Central memory CD8-positive, alpha-beta T cell (primary cell): ENCODE data around the gene CD58.

Source experiments
- ATAC-seq: fragments of 150-1000 bp; cut with Tn5 transposase; replicated peaks from 2 replicates; pipeline ENCODE4 v1.10.0; 2022; ENCODE audit warnings: mild to moderate bottlenecking, moderate FRiP score, moderate number of reproducible peaks; ENCODE audit not compliant: poor library complexity, severe bottlenecking; ENCODE audit errors: extremely low read depth
- DNase-seq, 2 donors: peaks; one replicate each; pipeline ENCODE4 v3.0.0; 2021; ENCODE audit warnings: low spot score in 2 of 2
- H3K27ac Mint-ChIP-seq: one replicate; pipeline ENCODE4 v1.8.0; 2022; ENCODE audit warnings: low read depth, mild to moderate bottlenecking, moderate library complexity, mixed read lengths
- H3K27me3 Mint-ChIP-seq: one replicate; pipeline ENCODE4 v1.8.0; 2022; ENCODE audit warnings: mixed read lengths
- H3K36me3 Mint-ChIP-seq: one replicate; pipeline ENCODE4 v1.8.0; 2022; ENCODE audit warnings: mild to moderate bottlenecking, moderate library complexity, mixed read lengths; ENCODE audit not compliant: insufficient read depth
- H3K4me1 Mint-ChIP-seq: one replicate; pipeline ENCODE4 v1.8.0; 2022; ENCODE audit warnings: mixed read lengths
- H3K4me3 Mint-ChIP-seq: one replicate; pipeline ENCODE4 v1.8.0; 2022; ENCODE audit warnings: mild to moderate bottlenecking, moderate library complexity, mixed read lengths
- H3K9me3 Mint-ChIP-seq: one replicate; pipeline ENCODE4 v1.8.0; 2022; ENCODE audit warnings: mixed read lengths

Gene CD58

DNA sequence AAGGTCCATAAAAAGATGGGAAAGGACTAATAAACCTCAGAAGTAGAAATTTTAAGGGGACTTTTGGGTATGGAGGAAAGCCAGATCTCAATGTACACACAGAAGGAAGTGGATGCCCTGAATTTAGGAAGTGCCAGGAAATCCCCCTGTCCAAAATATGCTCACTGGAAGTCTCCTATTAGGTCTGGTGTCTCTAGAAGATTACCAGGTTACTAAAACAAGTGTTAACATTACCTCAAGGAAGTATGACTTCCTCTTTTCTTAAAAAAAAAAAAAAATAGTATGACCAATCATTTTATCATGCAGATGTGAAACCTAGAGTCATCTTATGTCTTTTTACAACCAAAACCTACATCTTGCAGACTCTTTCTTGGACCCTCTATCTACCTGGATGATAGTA is 30.7 kb downstream of the CD58 start:
- ATAC-seq (peak; percentile 69), DNase-seq (no peak)
- H3K9me3 Mint-ChIP-seq, result no peaks in the 10 kb centered on the region
- no peaks in the 10 kb centered on the region for H3K27me3 Mint-ChIP-seq
- peak overlapping the region; percentile 5 for H3K4me3 Mint-ChIP-seq
- peak overlapping the region; percentile 8 for H3K27ac Mint-ChIP-seq
- H3K4me1 Mint-ChIP-seq, result peaks cover 50% of the 10 kb centered on the region
- H3K36me3 Mint-ChIP-seq, result peaks cover 25% of the 10 kb centered on the region

DNA sequence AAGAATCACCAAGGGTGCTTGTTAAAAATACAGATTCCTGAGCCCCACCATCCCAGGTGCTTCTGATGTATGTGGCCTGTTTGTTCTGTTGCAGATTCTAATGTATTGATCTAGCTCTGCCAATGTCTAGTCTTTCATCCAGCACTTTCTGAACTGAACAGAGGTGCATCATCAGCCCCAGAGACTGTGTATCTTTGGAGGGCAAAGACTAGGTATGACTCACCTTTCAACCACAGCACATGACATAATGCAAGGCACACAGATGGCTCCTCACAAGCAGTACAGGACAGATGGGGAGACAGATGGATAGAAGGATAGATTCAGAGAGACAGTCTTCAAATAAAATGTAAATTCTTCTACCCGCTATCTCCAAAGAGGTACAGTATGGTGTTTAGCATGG is 32.3 kb downstream of the CD58 start:
- H3K9me3 Mint-ChIP-seq, result no peaks in the 10 kb centered on the region
- DNase-seq, result no peak
- H3K36me3 Mint-ChIP-seq, result peaks cover 31% of the 10 kb centered on the region

DNA sequence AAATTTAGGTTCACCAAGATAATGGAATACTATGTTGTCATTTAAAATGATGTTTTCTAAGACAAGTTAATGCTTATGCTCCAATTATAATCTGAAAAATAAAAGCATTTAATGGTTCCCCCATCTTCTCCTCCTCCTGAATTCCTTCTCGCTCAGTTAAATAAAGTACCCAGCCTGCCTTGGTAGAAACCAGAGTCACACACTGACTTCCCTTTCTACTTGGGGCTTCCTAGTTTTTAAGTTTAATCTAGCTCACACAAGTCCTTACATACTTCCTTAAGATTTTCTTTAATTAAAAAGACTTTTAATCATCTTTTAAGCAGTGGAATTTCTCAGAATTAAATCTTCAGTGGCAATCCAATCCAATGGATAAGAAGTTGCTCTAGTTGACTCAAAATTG is 32.9 kb downstream of the CD58 start:
- DNase-seq (no peak), ATAC-seq (no peak)
- peaks cover 36% of the 10 kb centered on the region for H3K4me1 Mint-ChIP-seq
- H3K9me3 Mint-ChIP-seq, result no peaks in the 10 kb centered on the region
- H3K4me3 Mint-ChIP-seq, result no peak overlapping the region
- H3K36me3 Mint-ChIP-seq, result peaks cover 30% of the 10 kb centered on the region
- no peak overlapping the region for H3K27ac Mint-ChIP-seq
- no peaks in the 10 kb centered on the region for H3K27me3 Mint-ChIP-seq

More for the DNA sequence above, 32.3 kb downstream of the CD58 start:
- Mint-ChIP-seq H3K27me3 (no peaks in the 10 kb centered on the region), H3K4me1 (peaks cover 41% of the 10 kb centered on the region), H3K27ac (no peak overlapping the region), H3K4me3 (no peak overlapping the region)
- peak; percentile 79 for ATAC-seq

DNA sequence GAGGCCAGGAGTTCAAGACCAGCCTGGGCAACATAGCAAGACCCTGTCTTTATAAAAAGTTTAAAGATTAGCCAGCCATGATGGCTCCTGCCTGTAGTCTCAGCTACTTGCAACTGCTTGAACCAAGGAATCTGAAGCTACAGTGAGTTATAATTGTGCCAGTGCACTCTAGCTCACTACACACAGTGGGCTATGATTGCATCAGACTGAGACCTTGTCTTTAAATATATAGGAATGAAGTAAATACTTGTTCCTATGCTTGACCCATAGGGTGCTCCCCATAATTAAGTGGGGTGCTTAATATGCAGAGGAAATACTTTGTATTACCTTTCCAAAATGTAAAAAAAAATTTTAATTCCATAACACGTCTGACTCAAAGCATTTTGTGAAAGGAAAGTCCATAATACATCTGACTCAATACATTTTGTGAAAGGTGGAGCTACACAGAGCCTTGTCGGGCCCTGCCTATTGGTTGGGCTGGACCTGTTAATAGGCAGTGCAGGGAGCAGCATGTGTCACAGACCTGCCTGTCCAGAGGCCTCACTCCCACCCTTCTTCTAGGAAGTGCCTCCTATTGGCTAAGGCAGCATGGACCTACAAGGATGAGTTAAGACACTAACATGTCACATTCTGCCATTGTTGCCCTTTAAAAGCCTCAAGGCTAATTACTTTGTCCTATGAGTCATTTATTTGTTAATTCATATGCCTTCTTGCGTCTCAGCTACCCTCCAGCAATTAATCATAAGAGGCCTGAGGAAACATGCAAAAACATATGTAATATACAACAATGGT is 33.6 kb downstream of the CD58 start:
- DNase-seq, result no peak

DNA sequence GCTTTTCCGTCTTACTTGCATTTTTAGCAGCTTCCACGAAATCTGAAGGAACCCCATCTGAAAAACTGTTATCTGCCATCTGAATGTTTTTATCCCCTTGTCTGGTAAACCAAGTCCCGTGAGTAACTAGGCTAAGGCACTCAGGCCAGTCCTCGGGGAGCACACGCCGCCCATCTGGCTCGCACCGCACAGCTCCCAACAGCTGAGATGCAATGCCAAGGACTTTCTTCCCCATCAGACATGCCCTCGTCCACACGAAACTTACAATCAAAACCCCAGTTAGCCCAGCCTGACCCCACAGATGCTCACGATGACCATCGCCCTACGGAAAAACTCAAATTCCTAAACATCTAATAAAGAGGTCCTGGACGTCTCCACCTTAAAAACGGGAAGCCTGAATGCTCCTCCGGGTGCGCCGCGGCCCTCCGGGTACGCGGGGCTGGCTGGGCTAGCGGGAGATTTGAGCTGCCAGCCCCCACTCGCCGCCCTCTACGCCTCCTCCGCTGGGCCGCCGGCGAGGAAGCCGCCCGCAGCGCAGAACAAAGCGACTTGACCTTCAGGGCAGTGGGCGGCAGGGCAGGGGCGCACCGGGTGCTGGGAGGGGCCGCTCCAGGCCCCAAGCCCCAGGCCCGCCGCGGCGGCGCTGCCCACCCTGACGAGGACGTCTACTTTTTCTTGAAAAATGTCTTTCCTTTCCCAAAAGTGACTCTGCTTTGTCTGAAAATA is 36.6 kb downstream of the CD58 start:
- H3K27me3 Mint-ChIP-seq, result no peaks in the 10 kb centered on the region
- peak overlapping the region; percentile 44 for H3K27ac Mint-ChIP-seq
- H3K4me1 Mint-ChIP-seq, result peaks cover 12% of the 10 kb centered on the region
- DNase-seq (no peak), ATAC-seq (no peak)
- no peaks in the 10 kb centered on the region for H3K9me3 Mint-ChIP-seq
- peaks cover 30% of the 10 kb centered on the region for H3K36me3 Mint-ChIP-seq
- H3K4me3 Mint-ChIP-seq, result no peak overlapping the region

More for the DNA sequence above, 33.6 kb downstream of the CD58 start:
- ATAC-seq, result no peak
- Mint-ChIP-seq H3K36me3 (peaks cover 30% of the 10 kb centered on the region), H3K4me1 (peaks cover 29% of the 10 kb centered on the region), H3K27me3 (no peaks in the 10 kb centered on the region), H3K4me3 (no peak overlapping the region), H3K27ac (no peak overlapping the region), H3K9me3 (no peaks in the 10 kb centered on the region)

DNA sequence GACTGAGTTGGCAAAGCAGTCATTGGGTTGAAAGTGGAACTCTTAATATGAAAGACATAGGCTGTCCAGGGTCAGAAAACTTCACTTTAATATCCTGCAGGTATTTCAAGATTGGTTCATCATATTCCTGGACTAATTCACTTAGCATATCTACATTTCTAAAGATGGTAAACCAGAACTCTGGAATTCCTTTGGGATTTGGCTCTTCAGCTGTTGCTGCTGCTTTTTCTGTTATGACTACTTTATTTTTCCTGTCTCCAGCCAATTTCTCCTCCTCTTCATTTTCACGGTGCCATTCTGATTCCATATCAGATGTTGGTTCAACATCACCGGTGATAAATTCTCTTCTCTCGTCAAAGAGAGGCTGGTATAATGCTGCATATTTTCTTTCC is 37.4 kb downstream of the CD58 start:
- DNase-seq, result no peak
- peak overlapping the region; percentile 44 for H3K27ac Mint-ChIP-seq
- ATAC-seq, result no peak
- peaks cover 30% of the 10 kb centered on the region for H3K36me3 Mint-ChIP-seq
- no peaks in the 10 kb centered on the region for H3K27me3 Mint-ChIP-seq
- H3K4me1 Mint-ChIP-seq, result peaks cover 10% of the 10 kb centered on the region
- H3K9me3 Mint-ChIP-seq, result no peaks in the 10 kb centered on the region
- no peak overlapping the region for H3K4me3 Mint-ChIP-seq

DNA sequence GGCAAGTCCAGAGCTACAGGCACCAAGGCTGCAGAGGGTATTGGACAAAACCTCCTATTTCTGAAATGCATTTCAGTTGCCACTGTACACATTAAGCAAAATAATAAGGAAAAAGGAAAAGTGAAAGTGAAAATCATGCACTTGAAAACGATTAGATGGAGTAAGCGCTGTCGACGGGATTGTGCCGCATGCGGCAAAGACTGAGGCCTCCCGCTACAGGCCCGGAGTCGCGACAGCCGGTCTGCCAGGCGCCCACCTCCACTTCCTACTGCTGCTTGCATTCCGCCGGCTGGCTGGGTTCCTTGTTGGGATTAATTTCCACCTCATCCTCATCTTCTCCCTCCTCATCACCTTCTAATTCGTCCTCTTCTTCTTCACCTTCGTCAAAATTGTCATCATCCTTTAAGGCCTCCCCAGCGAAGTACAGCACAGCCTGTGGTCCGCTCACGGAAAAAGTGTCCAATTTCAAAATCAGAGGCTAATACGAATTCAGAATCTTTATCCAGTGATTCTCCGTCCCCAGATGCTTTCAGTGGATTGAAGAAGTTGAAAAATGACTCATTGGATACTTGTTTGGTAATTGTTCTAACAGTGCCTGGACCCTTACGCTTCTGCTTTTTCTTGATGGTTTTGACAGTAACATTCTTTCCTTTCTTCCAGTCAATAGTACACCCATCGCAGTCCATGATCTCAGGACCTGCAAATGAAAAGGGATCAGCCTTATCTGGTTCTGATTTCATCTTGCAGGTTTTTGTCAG is 38.0 kb downstream of the CD58 start:
- no peaks in the 10 kb centered on the region for H3K27me3 Mint-ChIP-seq
- H3K36me3 Mint-ChIP-seq, result peaks cover 30% of the 10 kb centered on the region
- H3K27ac Mint-ChIP-seq, result peak overlapping the region; percentile 44
- no peaks in the 10 kb centered on the region for H3K9me3 Mint-ChIP-seq
- no peak for DNase-seq
- H3K4me3 Mint-ChIP-seq, result no peak overlapping the region
- peaks cover 15% of the 10 kb centered on the region for H3K4me1 Mint-ChIP-seq
- ATAC-seq, result no peak

DNA sequence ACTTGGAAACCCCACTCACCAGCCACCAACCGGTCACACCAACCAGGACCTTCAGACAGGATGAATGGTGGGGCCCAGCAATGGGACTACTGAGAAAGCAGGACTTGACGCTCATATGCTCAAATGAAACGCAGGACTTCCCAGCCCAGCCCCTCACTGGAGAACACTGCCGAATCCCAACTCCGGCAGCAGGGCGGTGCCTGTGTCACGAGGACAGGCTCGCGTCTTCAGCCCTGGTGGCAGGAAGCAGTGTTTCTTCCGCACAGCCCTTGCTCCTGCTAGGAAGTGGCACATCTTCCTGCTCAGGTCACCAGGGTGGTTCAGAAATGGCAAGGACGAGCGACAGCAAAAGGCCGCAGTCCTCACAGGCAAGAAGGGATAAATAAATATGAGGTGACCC is 38.9 kb downstream of the CD58 start:
- Mint-ChIP-seq H3K27ac (no peak overlapping the region), H3K36me3 (peaks cover 26% of the 10 kb centered on the region), H3K4me1 (peaks cover 15% of the 10 kb centered on the region), H3K27me3 (no peaks in the 10 kb centered on the region), H3K9me3 (no peaks in the 10 kb centered on the region), H3K4me3 (no peak overlapping the region)
- no peak for ATAC-seq
- no peak for DNase-seq

DNA sequence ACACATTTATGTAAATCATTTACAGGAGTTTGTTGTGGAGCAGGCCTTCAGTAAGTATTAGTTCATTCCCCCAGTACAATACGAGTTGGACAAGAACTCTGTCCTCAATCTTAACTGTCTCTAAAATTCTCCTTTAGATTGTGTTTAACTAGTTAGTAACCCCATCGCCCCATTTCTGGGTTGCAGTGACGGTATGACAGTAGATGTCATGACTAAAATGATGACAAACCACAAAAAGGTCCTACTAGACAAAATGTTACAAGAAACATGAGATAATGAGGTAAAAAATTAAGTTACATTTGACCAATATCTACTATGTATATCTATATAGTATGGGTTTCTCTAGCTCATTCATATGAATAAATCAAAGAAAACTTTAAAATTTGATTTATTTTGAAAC is 41.1 kb downstream of the CD58 start:
- H3K4me1 Mint-ChIP-seq, result peaks cover 21% of the 10 kb centered on the region
- H3K9me3 Mint-ChIP-seq, result no peaks in the 10 kb centered on the region
- no peaks in the 10 kb centered on the region for H3K27me3 Mint-ChIP-seq
- peaks cover 13% of the 10 kb centered on the region for H3K36me3 Mint-ChIP-seq
- H3K27ac Mint-ChIP-seq, result no peak overlapping the region
- H3K4me3 Mint-ChIP-seq, result no peak overlapping the region
- ATAC-seq, result no peak
- no peak for DNase-seq

DNA sequence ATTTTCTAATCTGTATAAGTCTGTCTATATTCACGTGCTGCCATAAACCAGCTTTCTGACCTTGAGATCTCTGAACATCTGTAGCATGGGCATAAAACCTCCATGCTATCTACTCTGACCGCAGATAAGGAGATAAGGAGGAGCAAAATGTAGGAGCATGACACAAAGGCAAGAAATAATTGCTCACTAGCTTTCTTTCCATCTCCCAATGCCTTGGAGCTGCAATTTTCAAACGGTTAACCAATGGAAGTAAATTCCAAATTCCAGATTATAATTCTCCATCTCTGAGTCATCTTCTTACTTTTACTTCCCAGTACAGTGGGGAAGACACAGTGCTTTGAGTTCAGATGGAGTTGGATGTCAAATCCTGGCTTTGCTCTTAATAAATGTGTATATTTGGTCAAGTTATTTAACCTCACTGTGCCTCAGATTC is 41.6 kb downstream of the CD58 start:
- ATAC-seq (no peak), DNase-seq (no peak)
- H3K27ac Mint-ChIP-seq, result no peak overlapping the region
- H3K36me3 Mint-ChIP-seq, result peaks cover 13% of the 10 kb centered on the region
- no peaks in the 10 kb centered on the region for H3K27me3 Mint-ChIP-seq
- no peak overlapping the region for H3K4me3 Mint-ChIP-seq
- no peaks in the 10 kb centered on the region for H3K9me3 Mint-ChIP-seq
- peaks cover 21% of the 10 kb centered on the region for H3K4me1 Mint-ChIP-seq

DNA sequence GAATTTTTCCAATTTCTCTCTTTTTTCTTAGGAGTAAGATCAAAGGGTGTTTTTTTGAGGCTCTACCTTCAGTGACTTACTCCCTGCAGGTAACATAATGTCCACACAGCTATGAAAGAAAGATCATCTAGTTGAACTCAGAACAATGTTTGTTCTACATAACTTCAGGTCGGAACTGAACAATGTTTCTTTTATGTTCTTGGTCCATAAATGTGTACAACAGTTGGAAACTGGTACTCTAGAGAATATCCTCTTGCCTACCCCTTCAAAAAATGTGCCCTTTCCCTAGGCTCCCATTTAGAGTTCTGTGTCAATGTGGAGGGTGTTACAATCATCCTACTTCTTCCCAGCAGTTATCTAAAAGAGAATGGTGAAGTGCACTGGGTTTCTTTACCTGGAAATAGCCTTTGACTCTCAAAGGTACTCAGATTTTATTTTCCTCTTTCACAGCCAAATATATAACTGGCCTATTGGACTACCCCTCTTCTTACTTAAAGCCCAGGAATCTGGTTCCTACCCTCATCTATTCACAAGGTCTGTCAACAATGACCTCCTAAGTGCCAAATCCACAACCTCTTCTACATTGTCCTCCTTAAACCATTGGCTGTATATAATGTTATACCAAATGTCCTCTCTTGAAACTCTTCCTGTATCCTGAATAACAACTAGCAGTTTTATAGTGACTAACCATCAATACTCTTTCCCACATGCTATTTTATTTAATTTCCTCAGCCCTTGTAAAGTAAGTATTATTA is 42.3 kb downstream of the CD58 start:
- H3K4me1 Mint-ChIP-seq, result peaks cover 24% of the 10 kb centered on the region
- H3K27ac Mint-ChIP-seq, result peak overlapping the region; percentile 7
- no peaks in the 10 kb centered on the region for H3K9me3 Mint-ChIP-seq
- peaks cover 7% of the 10 kb centered on the region for H3K36me3 Mint-ChIP-seq
- H3K4me3 Mint-ChIP-seq, result no peak overlapping the region
- ATAC-seq (no peak), DNase-seq (no peak)
- no peaks in the 10 kb centered on the region for H3K27me3 Mint-ChIP-seq

DNA sequence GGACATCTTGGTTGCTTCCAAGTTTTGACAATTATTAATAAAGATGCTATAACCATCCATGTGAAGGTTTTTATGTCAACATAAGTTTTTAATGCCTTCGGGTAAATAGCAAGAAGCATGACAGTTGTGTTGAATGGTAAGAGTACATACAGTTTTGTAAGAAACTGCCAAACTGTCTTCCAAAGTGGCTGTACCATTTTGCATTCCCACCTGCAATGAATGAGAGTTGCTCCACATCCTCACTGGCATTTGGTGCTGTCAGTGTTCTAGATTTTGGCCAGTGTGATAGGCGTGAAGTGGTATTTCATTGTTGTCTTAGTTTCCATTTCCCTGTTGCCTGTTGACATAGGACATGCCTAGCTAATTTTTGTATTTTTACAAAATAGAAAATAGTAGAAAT is 45.4 kb downstream of the CD58 start:
- no peak for DNase-seq
- peaks cover 30% of the 10 kb centered on the region for H3K4me1 Mint-ChIP-seq
- H3K36me3 Mint-ChIP-seq, result peaks cover 4% of the 10 kb centered on the region
- ATAC-seq, result no peak
- no peaks in the 10 kb centered on the region for H3K27me3 Mint-ChIP-seq
- H3K4me3 Mint-ChIP-seq, result no peak overlapping the region
- H3K9me3 Mint-ChIP-seq, result no peaks in the 10 kb centered on the region
- no peak overlapping the region for H3K27ac Mint-ChIP-seq
